SK-N-SH treated with all-trans-retinoic acid at 6 μM for 48 hours (cell line): ENCODE data around the gene MRPS34.

Experiments
- ARNTL ChIP-seq: fragments of 450-650 bp; formaldehyde crosslinking; IDR thresholded peaks from 2 replicates; pipeline ENCODE4 v1.5.0; 2020; ENCODE audit warnings: low read depth, mild to moderate bottlenecking, moderate library complexity, borderline replicate concordance
- PATZ1 ChIP-seq: fragments of 250-450 bp; sonication (Bioruptor Pico); IDR thresholded peaks from 2 replicates; pipeline ENCODE4 v1.8.0; 2020; ENCODE audit warnings: mild to moderate bottlenecking, moderate library complexity, borderline replicate concordance
- PPARA ChIP-seq: fragments of 250-450 bp; sonication (Bioruptor Pico); IDR thresholded peaks from 2 replicates; pipeline ENCODE4 v1.5.0; 2020; ENCODE audit warnings: mild to moderate bottlenecking, borderline replicate concordance
- TSHZ2 ChIP-seq: fragments of 250-450 bp; sonication (Bioruptor Pico); IDR thresholded peaks from 2 replicates; pipeline ENCODE4 v1.5.0; 2020; ENCODE audit warnings: mild to moderate bottlenecking, moderate library complexity
- ZNF8 ChIP-seq: fragments of 450-650 bp; formaldehyde crosslinking; IDR thresholded peaks from 2 replicates; pipeline ENCODE4 v1.5.0; 2020; ENCODE audit warnings: mild to moderate bottlenecking, moderate library complexity

GRCh38 chr16:1746693-1747195 is 26.2 kb downstream of the MRPS34 start:
- TF ChIP-seq ARNTL (CRISPR knock-in tag) (no peak), TSHZ2 (CRISPR knock-in tag) (no peak), PATZ1 (no peak), ZNF8 (CRISPR knock-in tag) (no peak), PPARA (CRISPR knock-in tag) (no peak)
